ENCODE measurements around the gene RCBTB1. TPM values are rescaled to one million over a fixed set of nuclear protein-coding genes. Genes with fewer than 3 reads are reported as not detected.

Gene RCBTB1
- total RNA-seq, 1 donor from 2014 or later: 10.1 TPM

DNA sequence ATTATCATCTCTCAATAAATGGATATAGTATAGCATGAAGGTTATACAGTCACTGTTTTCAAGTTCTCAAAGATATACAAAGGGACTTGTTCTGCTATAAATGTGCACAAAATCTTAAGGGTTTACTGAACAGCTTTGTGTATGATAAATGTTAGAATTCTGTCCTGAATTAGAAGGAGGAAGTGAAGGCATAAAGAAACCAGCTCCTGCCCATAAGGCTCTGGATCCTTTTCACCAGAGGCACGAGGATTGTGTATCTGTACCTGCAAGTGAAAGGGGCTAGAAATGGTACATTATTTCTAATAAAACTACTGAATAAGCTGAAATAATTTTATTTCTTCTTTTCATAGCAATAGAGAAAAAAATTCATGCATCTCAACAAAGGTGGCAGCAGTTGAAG is 57.2 kb downstream of the RCBTB1 start:
- Histone ChIP-seq H3K9me3 (no peaks in the 10 kb centered on the region), H3K4me1 (no peaks in the 10 kb centered on the region), H3K4me3 (no peak overlapping the region), H3K36me3 (peaks cover 0 to 8% of the 10 kb centered on the region in 2 donors), H3K27me3 (no peaks in the 10 kb centered on the region), H3K27ac (no peak overlapping the region)
- DNase-seq (ENCODE audit: extremely low spot score in 2 of 2): no peak
- TF ChIP-seq POLR2A (IDR thresholded peaks at IDR 0.05): no peak
- TF ChIP-seq POLR2AphosphoS5 (IDR thresholded peaks at IDR 0.05; ENCODE audit: insufficient read depth in 1 of 2, low read depth in 1 of 2): no peak
- no peak for TF ChIP-seq CTCF (IDR thresholded peaks at IDR 0.05)
- intact Hi-C loops (cut with DNase I): no loop called here

DNA sequence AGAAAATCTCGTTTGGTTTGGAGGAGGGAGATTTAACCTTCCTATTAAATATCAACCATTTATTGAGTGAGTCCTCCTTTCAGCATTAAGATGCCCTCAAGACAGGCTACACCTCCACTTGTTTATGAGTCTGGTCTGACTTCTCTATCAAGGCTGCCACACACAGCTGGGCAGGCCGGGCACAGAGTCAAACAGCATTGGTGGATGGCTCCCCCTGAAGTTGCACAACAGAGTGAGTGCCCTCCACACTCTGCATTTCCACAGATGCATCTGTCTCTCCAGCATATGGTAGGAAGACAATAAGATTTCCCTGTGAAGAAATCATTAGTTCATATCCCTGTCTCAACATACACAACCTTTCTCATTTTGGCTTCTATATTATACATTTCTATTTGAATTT is 58.2 kb downstream of the RCBTB1 start:
- intact Hi-C loops (cut with DNase I): no loop called here
- DNase-seq (ENCODE audit: extremely low spot score in 2 of 2): no peak
- H3K4me1 ChIP-seq: no peaks in the 10 kb centered on the region
- no peak for TF ChIP-seq POLR2AphosphoS5 (IDR thresholded peaks at IDR 0.05; ENCODE audit: insufficient read depth in 1 of 2, low read depth in 1 of 2)
- no peak for TF ChIP-seq CTCF (IDR thresholded peaks at IDR 0.05)
- TF ChIP-seq POLR2A (IDR thresholded peaks at IDR 0.05): no peak
- peaks cover 0 to 17% of the 10 kb centered on the region in 2 donors for H3K36me3 ChIP-seq
- no peaks in the 10 kb centered on the region for H3K9me3 ChIP-seq
- H3K4me3 ChIP-seq: no peak overlapping the region
- no peaks in the 10 kb centered on the region for H3K27me3 ChIP-seq
- no peak overlapping the region for H3K27ac ChIP-seq

DNA sequence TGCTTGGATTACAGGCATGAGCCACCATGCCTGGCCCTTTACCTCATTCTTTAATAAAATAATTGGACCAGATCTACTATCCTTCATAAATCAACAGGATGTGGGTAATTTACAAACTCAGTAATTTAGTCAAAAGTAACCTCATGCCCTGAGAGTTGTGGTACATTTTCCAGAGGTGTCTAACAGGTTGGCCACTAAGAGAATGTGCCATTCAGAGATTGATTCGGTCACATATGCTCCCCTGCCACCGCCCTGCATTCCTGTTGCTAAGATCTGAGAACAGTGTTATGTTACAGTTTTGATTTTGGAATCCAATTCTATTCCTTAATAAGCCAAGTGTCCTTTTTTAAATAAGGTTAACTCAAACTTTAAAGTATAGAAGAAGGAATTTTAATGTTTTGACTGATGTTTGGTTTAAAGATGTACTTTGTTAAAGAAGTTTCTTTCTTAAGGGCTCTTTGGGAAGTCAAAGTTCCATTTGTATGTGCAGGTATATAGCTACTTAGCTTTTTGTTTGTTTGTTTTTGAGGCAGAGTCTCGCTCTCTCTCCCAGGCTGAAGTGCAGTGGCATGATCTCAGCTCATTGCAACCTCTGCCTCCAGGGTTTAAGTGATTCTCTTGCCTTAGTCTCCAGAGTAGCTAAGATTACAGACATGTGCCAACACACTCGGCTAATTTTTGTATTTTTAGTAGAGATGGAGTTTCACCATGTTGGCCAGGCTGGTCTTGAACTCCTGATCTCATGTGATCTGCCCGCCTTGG is 60.4 kb downstream of the RCBTB1 start:
- no peak for DNase-seq (ENCODE audit: extremely low spot score in 2 of 2)
- Histone ChIP-seq H3K4me3 (no peak overlapping the region), H3K27me3 (no peaks in the 10 kb centered on the region), H3K4me1 (no peaks in the 10 kb centered on the region), H3K9me3 (no peaks in the 10 kb centered on the region), H3K27ac (no peak overlapping the region), H3K36me3 (peaks cover 0 to 21% of the 10 kb centered on the region in 2 donors)
- TF ChIP-seq POLR2AphosphoS5 (IDR thresholded peaks at IDR 0.05; ENCODE audit: insufficient read depth in 1 of 2, low read depth in 1 of 2) (no peak), CTCF (IDR thresholded peaks at IDR 0.05) (no peak), POLR2A (IDR thresholded peaks at IDR 0.05) (no peak)
- intact Hi-C loops (cut with DNase I): no loop called here

DNA sequence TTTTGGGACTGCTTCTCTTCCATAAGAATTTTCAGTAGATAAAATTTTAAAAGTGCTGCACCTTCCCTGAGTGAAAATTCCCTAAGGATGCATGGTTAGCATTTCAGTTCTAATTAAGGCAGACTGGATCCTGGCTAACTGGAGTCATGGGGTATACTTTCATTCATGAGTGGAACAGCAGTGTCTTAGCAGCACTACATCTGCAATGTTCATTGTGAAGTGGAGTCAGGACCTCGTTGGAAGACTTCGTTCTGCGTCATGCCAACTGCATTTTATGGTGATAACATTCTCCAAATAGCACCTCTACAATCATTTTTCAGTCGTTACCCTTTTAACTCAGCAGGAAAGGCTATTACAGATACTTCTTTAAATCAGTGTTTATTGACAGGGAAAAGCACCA is 64.1 kb downstream of the RCBTB1 start:
- no peak overlapping the region for H3K27ac ChIP-seq

More for the DNA sequence above, 64.1 kb downstream of the RCBTB1 start:
- DNase-seq (ENCODE audit: extremely low spot score in 2 of 2): no peak
- H3K9me3 ChIP-seq: no peaks in the 10 kb centered on the region
- no peak overlapping the region for H3K4me3 ChIP-seq
- H3K27me3 ChIP-seq: no peaks in the 10 kb centered on the region
- peaks cover 0 to 25% of the 10 kb centered on the region in 2 donors for H3K36me3 ChIP-seq
- H3K4me1 ChIP-seq: no peaks in the 10 kb centered on the region
- no peak for TF ChIP-seq POLR2A (IDR thresholded peaks at IDR 0.05)
- no peak for TF ChIP-seq CTCF (IDR thresholded peaks at IDR 0.05)
- intact Hi-C loops (cut with DNase I): no loop called here
